ENCODE data around the gene HM13.
"Not testable (repeated sequence)": the region's sequence is repeated elsewhere in the genome, so short reads cannot be mapped to it uniquely, and the experiment has no call there.

The HM13 gene

DNA sequence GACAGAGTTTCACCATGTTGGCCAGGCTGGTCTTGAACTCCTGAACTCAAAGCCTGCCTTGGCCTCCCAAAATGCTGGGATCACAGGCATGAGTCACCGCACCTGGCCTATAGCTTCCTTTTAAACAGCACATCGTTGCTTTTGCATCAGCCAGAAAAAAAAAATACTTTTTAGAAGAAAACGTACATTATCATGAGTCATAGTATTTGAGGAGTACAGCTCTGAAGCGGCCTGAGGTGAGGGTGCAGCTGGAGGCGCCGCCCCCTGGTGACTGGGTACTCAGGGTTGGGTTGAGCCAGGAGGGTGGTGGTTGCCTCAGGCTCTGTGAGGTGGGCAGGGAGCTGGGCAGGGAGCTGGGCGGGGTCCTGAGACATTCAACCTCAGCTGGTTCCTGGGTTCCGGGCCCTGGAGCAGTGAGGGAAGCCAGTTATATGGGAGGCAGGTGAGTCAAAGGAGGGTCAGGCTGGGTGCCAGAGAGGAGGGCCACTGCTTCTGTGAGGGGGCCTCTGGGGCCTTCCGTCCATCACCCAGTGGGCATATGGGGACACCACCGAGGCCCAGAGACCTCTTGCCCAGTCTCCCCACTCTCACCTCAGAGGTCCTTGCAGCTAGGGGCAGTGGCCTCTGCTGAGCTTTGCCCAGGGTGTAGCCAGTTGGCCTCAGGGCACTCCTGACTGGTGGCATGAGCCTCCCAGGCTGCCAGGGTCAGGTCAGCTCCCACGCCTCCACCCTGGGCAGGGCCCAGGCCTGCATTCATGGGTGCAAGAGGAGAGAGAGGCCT lies 79.2 kb downstream of the HM13 start:
- DNase-seq, result peak; percentile 67

DNA sequence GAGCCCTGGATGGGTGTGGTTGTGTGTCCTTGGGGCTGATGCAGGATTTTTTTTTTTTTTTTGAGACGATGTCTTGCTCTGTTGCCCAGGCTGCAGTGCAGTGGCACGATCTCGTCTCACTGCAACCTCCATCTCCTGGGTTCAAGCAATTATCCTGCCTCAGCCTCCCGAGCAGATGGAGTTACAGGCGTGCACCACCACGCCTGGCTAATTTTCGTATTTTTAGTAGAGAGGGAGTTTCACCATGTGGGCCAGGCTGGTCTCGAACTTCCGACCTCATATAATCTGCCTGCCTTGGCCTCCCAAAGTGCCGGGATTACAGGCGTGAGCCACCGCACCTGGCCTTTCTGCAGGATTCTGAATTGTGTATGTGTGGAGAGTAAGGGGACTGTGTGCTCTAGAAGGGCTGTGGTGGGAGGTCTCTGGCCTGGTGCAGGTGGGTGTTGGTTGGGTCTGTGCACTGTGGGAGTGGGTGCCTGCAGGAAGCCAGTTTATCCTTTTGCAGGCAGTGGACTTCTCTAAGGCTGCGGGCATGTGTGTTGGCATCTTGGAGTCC lies 79.8 kb downstream of the HM13 start:
- DNase-seq, result no peak

DNA sequence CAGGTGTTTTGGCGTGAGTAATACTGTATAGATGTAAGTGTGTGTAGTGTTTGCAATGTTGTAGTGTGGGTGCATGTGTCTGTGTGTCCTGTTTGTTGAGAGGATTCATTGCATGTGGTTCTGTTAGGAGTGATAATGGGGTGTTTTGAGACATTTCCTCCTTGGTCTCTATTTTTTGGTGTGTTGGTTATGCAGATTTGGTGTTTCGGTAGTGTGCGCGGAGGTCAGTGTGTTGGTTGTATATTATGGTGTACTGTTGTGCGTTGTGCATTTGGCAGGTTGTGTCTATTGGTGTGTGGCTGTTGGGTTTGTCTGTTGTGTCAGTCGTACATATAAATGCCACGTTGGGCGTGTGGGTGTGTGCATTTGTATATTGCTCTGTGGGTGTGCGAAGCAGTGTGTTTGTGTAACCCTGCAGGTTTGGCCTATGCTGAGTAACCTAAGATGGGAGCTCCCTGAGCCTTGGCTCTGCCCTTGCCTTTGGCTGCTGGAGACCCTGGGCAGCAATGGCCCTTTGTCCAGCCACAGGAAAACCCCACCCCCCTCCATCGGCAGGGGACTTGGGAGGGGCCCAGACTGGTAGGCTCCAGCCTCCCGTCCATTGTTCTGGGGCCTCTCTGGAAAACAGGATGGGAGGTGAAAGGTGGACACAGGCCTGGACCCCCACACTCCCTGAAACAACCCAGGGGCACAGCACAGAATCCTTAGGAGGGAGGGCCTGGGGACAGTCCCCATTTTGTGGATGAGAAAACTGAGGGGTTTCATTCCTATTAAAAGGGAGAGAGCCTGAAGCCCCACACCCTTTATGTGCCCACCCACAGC lies 80.5 kb downstream of the HM13 start:
- DNase-seq, result no peak

DNA sequence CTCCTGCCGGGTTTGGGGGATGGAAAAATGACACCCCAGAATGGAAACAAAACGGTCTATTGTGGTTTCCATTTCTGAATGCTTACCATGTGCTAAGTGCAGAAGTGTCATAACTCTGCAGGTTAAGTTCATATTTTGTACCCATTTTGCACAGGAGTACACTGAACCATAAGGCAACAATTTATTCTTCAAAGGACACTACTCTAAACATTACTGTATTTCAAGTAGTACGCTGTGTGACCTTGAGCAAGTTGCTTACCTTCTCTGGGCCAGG lies 81.1 kb downstream of the HM13 start:
- no peak for DNase-seq

DNA sequence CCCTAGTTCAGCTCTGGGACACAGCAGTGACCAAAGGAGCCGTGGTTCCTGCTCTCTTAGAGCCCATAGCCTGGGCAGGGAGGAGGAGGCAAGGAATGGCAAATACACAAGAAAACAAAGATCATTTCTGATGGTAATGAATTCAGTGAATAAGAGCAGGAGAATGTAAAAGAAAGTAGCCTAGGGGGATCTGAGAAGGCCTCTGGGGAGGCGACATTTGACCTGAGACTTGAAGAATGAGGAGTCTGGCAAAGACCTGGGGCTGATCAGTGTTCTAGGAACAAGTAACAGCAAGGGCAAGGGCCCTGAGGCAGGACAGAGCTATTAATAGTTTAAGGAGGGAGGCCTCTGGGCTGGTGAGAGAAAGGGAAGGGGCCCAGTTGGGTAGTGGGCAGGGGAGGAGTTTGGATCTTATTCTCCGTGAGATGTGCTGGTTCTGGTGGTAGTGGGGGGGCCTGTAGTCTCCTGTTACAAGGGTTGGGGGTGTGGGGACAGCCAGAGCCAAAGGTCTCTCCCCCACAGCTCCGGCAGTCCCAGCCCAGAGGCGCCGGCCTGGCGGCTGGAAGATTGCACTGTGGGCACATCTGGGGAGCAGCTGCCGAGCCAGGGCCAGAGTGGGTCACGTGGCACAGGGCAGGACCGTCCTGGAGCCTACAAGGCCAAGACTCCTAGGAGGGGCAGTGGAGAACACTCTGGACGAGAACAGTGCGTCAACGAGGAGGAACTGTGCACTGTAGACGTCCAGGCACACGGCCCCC lies 81.6 kb downstream of the HM13 start:
- no peak for DNase-seq

DNA sequence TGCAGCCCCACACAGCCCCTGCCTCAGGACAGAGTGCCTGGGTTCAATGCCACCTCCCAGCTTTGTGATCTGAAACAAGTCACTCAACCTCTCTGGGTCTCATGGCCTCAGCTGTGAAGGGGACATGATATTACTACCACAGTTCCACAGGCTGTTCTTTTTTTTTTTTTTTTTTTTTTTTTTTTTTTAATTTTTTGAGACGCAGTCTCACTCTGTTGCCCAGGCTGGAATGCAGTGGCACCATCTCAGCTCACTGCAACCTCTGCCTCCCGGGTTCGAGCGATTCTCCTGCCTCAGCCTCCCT lies 82.1 kb downstream of the HM13 start:
- not testable (repeated sequence) for DNase-seq

DNA sequence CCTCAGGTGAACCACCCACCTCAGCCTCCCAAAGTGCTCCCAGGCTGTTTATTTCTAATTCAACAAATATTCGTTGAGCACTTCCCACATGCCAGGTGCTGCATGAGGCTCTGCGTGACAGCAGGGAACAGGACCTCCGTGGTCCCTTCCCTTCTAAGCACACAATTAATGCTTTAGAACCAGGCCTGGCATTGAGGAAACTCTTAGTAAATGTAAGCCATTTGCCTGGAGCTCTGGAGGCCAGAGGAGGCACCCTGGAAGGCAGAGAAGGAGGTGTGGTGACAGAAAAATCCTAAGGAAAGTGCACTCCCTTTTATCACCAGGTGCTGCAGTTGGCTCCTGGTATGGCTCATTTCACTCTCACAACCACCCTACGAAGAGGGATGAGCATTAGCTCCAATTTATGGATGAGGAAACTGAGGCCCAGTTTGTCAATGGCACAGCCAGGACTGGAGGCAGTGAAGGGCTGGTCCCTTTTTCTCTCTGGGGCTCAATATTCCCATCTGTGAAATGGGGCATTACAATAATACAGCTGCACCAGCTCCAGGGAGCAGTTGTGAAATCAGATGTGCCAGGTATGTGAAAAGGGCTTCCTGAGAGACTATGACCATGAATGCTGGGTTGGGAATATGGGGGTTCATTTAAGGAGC lies 82.7 kb downstream of the HM13 start:
- DNase-seq, result no peak

DNA sequence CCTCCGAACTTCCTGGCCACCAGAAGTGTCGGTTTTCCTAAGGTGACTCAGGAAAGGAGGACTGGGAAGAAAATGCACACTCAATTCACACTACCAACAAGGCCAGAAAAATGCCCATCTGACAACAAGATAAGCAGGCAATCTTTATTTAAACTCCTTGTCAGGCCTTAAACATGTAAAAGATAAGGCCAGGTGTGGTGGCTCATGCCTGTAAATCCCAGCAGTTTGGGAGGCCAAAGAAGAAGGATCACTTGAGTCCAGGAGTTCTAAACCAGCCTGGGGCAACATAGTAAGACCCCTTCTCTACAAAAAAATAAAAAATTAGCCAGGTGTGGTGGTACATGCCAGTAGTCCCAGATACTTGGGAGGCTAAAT lies 83.2 kb downstream of the HM13 start:
- no peak for DNase-seq

DNA sequence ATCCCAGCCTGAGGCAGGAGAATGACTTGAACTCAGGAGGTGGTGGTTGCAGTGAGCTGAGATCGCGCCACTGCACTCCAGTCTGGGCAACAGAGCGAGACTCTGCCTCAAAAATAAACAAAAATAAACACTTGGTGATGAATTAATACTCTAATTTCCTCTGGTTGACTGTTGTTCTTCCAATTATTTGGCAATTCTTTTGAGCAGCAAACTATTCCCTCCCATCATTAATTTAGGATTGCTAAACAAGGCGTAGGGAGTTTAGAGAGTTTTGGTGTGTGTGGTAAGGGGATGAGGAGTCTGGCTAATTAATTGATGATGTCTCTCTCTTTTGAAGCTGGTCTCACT lies 88.2 kb downstream of the HM13 start:
- DNase-seq, result no peak

DNA sequence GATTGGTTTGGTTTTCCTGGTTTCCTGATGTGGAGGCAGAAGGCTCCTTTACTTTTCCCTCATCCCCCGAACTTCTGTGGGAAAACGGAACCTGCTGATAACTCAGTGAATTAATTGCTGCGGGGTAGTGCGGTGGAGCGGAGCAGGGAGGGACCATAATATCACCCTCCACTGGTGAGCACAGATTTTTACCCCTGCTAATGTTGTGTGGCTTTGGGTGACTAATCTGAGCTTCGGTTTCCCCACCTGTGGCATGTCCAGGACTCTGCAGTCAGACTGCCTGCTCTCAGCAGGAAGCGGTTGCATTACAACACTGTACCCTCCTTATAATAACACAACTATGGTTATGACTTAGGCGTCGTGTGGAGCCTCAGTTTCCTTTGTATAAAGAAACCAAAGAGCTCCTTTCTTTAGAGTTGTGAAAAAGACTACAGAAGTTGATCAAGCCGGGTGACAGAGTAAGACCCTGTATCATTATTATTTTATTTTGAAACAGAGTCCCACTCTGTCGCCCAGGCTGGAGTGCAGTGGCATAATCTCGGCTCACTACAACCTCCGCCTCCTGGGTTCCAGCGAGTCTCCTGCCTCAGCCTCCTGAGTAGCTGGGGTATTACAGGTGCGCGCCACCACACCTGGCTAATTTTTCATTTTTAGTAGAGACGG lies 88.7 kb downstream of the HM13 start:
- peak; percentile 72 for DNase-seq

DNA sequence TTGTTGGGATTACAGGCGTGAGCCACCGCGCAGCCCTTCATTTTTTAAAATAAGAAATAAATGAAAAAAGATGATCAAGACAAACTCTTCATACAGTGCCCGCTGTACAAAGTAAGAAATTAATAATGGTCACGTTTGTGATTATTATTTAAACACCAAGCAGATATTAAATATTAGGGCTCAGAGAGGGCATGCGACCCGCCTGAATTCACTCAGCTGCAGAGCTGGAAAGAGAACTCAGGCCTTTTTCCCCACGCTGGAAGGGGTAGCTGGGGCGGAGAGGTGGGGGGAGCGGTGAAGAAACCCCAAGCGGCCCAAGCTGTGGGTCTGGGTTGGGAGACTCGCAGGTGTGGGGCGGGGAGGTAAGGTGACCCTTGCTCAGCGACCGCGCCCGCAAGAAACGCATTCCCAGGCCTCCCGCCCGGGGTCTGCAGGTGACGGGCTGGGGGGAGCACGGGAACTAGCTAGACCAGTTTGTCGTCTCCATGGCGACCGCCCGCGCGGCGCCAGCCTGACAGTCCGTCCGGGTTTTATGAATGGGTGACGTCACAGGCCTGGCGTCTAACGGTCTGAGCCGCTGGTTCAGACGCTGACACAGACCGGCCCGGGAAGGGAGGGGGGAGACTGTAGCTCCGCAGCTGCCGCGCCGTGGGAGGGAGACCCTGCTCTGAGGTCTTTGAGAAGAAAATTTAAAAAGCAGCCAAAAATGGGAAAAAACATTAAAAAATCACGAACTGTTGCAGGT lies 89.8 kb downstream of the HM13 start:
- DNase-seq, result peak; percentile 87

DNA sequence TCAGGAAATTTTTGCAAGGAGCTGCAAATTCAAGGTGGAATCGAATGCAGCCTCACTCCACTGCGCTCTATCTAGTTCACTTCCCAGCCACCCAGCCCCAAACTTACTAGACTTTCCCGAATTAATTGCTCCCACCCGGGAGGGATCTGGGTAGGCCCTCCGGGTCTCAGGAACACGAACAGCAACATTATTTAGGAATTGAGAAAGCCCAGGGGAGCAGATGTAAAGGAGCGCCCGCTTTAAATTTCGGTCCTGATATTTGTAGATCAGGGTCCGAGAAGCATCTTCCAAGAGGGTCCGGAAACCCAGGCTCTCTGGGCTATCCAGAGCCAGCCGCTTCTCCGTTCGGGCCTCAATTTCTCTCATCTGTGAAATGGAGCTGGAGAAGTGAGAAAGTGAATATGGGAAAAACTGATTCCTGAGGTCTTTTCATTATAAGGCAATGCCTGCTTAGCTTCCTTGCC lies 90.4 kb downstream of the HM13 start:
- DNase-seq, result no peak

DNA sequence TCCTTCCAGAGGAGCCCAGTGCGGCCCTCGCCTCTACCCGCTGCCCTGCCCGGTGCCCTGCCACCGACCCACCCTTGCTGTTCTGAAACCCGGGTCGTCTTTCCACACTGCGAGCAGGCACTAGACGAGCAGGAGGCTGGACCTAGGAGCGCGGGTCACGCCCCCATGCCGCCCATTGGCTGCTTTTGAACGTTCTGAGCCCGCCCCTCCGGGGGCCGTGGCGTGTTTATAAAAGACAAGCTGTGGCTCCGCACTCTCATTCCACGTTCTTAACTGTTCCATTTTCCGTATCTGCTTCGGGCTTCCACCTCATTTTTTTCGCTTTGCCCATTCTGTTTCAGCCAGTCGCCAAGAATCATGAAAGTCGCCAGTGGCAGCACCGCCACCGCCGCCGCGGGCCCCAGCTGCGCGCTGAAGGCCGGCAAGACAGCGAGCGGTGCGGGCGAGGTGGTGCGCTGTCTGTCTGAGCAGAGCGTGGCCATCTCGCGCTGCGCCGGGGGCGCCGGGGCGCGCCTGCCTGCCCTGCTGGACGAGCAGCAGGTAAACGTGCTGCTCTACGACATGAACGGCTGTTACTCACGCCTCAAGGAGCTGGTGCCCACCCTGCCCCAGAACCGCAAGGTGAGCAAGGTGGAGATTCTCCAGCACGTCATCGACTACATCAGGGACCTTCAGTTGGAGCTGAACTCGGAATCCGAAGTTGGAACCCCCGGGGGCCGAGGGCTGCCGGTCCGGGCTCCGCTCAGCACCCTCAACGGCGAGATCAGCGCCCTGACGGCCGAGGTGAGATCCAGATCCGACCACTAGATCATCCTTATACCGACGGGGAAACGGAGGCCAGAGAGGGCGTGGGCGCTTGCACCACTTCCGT lies 91.0 kb downstream of the HM13 start, which contains the start of gene ID1:
Gene ID1 (plus strand): TSS at position 259 of the 871 bp plus-strand sequence. CDS start 99 bp downstream, at position 358.
- peak; percentile 93 for DNase-seq

DNA sequence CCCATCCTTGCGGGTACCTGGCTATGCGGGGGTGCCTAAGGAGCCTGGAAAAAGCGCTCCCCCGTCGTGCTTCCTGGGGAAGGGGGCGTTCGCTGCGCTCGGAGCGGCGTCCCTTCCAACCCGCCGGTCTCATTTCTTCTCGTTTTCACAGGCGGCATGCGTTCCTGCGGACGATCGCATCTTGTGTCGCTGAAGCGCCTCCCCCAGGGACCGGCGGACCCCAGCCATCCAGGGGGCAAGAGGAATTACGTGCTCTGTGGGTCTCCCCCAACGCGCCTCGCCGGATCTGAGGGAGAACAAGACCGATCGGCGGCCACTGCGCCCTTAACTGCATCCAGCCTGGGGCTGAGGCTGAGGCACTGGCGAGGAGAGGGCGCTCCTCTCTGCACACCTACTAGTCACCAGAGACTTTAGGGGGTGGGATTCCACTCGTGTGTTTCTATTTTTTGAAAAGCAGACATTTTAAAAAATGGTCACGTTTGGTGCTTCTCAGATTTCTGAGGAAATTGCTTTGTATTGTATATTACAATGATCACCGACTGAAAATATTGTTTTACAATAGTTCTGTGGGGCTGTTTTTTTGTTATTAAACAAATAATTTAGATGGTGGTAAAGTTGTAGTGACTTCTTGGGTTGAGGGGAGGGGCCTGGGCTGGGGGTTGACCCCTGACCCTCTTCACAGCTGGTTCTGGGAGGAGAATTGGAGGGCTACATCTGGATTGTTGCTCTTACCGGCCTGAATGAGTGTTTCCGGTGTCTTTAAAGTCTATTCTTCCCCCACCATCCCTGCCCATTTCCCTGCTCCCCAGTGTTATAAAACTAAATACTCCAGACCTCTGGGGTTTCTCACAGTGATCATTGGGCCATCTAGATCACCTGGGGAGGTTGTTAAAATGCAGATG lies 91.9 kb downstream of the HM13 start:
- no peak for DNase-seq

DNA sequence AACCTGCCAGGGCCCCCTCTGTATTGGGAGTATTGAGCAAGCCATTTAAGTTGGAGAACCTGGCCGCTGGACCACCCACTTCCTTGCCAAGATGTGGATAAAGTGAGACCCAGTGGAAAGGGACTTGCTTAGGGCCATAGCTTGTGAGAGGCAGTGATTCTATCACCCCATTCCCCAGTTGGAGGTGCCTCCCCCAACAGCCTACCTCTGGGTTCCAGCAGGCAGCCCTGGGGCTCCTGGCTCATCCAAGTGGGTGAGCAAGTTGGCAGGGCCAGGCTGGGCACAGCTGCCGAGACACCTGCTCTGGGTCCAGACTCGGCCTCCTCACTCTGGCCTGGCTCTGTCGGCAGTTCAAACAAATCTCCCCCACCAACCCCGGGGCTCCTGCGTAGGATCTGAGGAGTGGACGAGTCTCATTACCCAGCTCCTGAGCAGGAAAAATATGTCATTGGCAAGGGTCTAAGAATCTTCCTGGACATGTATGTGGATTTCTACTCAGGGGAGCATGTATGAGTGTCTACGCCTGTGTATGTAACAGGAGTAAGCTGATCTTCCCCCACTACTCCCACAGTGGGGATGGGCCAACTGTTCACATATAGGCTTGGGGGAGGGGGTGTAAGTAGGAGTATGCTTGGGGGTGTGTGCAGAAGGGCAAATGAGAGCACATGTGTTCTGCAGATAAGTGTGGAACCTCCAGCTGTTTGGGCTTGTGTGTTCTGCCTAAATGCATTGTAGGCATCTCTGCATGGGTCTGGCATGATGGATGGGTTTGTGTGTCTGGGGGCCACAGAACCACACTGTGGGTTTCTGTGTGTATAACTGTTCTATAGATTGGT lies 92.8 kb downstream of the HM13 start:
- DNase-seq, result no peak

DNA sequence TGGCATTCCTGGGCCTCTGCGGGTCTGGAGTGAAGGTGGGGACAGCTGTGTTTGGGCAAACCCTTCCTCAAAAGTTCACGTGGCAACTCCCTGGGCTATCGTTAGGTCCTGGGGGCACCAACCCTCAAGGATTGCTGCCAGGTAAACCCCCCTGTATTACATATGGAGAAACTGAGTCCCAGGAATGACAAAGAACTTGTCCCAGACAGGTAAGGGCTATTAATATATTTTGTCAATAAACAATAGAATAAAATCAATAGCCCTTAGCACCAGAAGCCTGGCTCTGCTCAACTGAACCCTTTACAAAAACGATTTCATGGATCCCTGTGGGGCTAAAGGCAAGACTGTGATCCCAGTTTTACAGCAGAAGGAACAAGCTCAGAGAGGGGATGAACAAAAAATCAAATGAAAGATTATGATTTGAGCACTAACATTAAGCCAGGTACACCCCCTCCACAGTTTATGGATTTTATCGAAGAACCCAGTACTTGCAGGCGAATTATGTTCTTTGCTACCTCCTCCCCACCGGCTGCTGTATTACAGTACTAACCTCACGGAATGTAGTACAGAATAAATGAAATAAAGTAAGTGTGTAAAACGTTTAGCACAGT lies 93.5 kb downstream of the HM13 start:
- DNase-seq, result no peak

DNA sequence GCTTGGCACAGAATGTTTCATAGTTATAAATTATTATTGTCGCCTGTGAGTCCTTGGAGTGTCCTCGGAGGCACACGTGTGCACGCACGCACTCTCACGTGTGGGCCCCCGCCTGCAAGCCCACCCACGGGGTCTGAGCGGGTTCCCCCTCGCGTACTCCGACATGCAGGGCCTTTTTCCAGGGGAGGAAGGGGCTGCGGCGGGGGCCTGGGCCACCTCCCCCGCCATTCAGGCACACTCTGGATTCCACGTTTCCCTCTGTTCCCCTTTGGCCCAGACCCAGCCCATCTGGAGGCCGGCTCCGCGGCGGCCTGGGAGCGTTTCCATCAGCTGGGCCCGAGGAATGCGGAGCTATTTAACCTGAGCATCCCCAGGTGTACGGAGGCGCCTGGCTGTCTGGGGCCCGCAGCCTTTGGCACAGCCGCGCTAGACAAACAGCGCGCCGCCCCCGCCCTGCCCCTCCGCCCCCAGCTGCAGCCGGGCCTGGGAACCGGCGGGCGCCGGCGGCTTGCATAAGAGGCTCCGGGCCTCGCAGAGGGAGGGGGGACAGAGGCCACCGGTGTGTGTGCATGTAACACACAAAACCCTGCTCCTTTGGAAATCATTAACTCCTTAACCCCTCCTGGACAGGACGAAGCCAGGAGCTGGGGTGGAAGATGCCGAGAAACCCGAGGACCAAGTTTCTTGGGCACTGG lies 94.2 kb downstream of the HM13 start:
- DNase-seq, result no peak

DNA sequence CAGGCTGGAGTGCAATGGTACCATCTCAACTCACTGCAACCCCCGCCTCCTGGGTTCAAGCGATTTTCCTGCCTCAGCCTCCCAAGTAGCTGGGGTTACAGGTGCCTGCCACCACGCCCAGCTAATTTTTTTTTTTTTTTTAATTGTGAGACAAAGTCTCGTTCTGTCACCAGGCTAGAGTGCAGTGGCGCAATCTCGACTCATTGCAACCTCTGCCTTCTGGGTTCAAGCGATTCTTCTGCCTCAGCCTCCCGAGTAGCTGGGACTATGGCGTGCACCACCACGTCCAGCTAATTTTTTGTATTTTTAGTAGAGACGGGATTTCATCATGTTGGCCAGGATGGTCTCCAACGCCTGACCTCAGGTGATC lies 98.0 kb downstream of the HM13 start:
- not testable (repeated sequence) for DNase-seq
